ENCODE measurements around the gene MAP3K12.
"Not testable (repeated sequence)": the region's sequence is repeated elsewhere in the genome, so short reads cannot be mapped to it uniquely, and the experiment has no call there.

Gene MAP3K12

DNA sequence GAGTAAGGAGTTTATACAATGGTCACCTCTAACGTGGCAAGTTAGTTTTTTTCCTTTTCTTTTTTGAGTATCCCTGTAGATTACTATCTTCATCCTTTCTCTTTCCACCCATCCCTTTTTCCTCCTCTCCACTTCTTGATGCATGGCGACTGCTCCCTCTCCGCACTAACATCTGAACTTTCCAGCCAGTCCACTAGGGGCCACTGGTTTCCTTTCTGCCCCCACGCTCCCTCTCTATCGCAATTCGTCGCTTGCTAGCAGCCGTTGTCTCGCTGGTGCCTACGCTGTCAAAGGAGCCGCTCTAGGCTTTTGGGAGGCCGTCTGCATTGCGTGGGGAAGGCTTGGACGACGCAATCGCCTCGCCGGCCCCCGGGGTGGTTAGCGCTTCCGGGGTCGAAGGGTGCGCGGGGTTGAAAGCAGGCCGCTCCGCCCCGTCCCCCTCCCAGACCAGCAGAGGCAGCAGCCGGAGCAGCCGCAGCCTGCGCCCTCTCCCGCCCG lies 47.5 kb downstream of the MAP3K12 start, which contains the start of gene PCBP2:
TSS of gene PCBP2 (plus strand) at position 442 of the 498 bp plus-strand sequence. CDS start 2,699 bp downstream, outside the sequence.
- Histone ChIP-seq H3K9ac (peak within 1 kb of the TSS; percentile 92), H3K4me2 (ENCODE audit: low read length) (peak within 1 kb of the TSS; percentile 42), H3K36me3 (ENCODE audit: control insufficient read depth, insufficient read depth, low read length) (no peaks in the 10 kb centered on the region), H3K4me1 (peaks cover 17% of the 10 kb centered on the region), H3K79me2 (peaks cover 32% of the 10 kb centered on the region), H3K4me3 (ENCODE audit: low read depth, low read length) (peak within 1 kb of the TSS; percentile 92), H3K27me3 (ENCODE audit: control insufficient read depth, insufficient read depth, low read length) (no peaks in the 10 kb centered on the region), H3K27ac (peak within 1 kb of the TSS; percentile 95), H2AFZ (peak within 1 kb of the TSS; percentile 53), H3K9me3 (ENCODE audit: control insufficient read depth, low read length) (no peaks in the 10 kb centered on the region)
- TF ChIP-seq CTCF (IDR thresholded peaks at IDR 0.05) = peak; percentile 91

DNA sequence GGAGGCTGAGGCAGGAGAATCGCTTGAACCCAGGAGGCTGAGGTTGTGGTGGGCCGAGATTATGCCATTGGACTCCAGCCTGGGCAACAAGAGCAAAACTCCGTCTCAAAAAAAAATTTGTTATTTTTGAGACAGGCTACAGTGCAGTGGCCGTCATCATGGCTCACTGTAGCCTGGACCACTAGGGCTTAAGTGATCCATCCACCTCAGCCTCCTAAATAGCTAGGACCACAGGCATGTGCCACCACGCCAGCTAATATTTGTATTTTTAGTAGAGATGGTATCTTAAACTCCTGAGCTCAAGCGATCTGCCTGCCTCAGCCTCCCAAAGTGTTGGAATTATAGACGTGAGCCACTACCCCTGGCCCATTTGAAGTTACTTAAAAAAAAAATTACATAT lies 48.3 kb downstream of the MAP3K12 start:
- no peaks in the 10 kb centered on the region for H3K9me3 ChIP-seq (ENCODE audit: control insufficient read depth, low read length)
- no peaks in the 10 kb centered on the region for H3K27me3 ChIP-seq (ENCODE audit: control insufficient read depth, insufficient read depth, low read length)
- no peak for TF ChIP-seq CTCF (IDR thresholded peaks at IDR 0.05)
- peaks cover 17% of the 10 kb centered on the region for H3K4me1 ChIP-seq
- no peak overlapping the region for H3K27ac ChIP-seq
- H3K4me2 ChIP-seq (ENCODE audit: low read length) = no peak overlapping the region
- no peak overlapping the region for H3K4me3 ChIP-seq (ENCODE audit: low read depth, low read length)
- H2AFZ ChIP-seq = no peak overlapping the region
- H3K9ac ChIP-seq = no peak overlapping the region
- H3K79me2 ChIP-seq = peaks cover 31% of the 10 kb centered on the region
- H3K36me3 ChIP-seq (ENCODE audit: control insufficient read depth, insufficient read depth, low read length) = no peaks in the 10 kb centered on the region

DNA sequence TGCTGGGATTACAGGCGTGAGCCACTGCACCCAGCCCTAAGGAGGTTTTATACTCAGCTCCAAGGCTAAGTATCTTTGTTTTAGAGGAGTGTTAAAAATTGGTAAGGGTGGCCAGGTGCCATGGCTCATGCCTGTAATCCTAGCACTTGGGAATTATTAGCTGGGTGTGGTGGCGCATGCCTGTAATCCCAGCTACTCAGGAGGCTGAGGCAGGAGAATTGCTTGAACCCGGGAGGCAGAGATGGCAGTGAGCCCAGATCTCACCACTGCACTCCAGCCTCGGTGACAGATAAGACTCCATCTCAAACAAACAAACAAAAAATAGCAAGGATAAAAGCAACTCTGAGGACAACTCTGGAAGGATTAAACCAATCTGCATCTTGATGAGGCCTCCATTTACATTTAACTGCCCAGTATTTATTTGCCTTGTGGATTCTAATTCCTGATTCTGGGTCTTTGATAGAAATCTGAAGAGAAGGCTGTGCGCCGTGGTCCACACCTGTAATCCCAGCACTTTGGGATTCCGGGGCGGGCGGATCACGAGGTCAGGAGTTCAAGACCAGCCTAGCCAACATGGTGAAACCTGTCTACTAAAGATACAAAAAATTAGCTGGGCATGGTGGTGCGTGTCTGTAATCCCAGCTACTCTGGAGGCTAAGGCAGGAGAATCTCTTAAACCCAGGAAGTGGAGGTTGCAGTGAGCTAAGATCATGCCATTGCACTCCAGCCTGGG lies 54.5 kb downstream of the MAP3K12 start:
- not testable (repeated sequence) for H3K9ac ChIP-seq; H3K79me2 ChIP-seq; H3K9me3 ChIP-seq (ENCODE audit: control insufficient read depth, low read length); H3K27ac ChIP-seq; H3K27me3 ChIP-seq (ENCODE audit: control insufficient read depth, insufficient read depth, low read length); H3K4me2 ChIP-seq (ENCODE audit: low read length); H2AFZ ChIP-seq; H3K4me3 ChIP-seq (ENCODE audit: low read depth, low read length); H3K4me1 ChIP-seq; H3K36me3 ChIP-seq (ENCODE audit: control insufficient read depth, insufficient read depth, low read length)

GRCh38 chr12:53443955-53444354 lies 55.3 kb downstream of the MAP3K12 start:
- Histone ChIP-seq H3K9ac (no peak overlapping the region), H3K27ac (no peak overlapping the region), H2AFZ (no peak overlapping the region), H3K4me2 (ENCODE audit: low read length) (no peak overlapping the region), H3K79me2 (no peaks in the 10 kb centered on the region), H3K4me1 (peaks cover 3% of the 10 kb centered on the region), H3K4me3 (ENCODE audit: low read depth, low read length) (no peak overlapping the region), H3K36me3 (ENCODE audit: control insufficient read depth, insufficient read depth, low read length) (no peaks in the 10 kb centered on the region), H3K27me3 (ENCODE audit: control insufficient read depth, insufficient read depth, low read length) (no peaks in the 10 kb centered on the region), H3K9me3 (ENCODE audit: control insufficient read depth, low read length) (no peaks in the 10 kb centered on the region)
- TF ChIP-seq CTCF (IDR thresholded peaks at IDR 0.05) = no peak

DNA sequence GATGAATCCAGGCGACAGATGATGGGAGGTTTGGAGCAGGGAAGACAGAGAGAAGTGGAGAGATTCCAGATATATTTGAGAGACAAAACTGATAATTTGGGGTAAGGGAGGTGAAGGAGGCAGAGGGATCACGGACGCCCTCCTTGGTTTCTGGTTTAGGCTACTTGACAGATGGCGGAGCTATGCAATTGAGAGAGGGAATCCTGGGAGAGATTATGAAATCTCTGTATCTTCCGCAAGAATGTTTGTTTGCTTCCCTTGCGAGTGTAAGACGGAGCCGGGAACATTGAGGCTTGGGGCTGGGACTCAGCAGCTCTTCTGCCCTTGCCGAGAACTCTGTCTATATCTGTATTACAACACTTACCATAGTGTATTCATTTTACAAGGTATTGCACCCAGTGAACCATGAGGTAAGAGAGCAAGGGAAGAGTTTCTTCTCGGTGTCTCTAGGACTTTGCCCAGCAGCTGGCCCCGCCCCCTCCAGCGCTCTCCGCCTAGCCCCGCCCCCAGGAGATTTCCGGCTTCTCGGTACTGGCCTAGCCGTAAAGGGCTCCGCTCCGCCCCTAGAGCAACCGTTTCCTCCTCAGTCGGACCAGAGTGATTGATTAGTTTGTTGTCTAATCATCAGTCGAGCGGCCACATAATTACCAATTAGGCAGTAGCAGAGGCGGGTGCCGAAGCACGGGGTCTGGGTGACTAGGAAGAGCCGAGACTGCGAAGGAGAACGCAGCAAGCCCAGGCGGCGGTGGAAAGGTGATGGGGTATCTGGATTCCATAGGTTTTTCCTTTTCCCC lies 58.0 kb downstream of the MAP3K12 start, which contains the start of gene PRR13:
TSS of gene PRR13 (plus strand) at position 695 of the 794 bp plus-strand sequence. CDS start 981 bp downstream, outside the sequence.
- Histone ChIP-seq H3K4me1 (peaks cover 3% of the 10 kb centered on the region), H3K27me3 (ENCODE audit: control insufficient read depth, insufficient read depth, low read length) (no peaks in the 10 kb centered on the region), H3K9me3 (ENCODE audit: control insufficient read depth, low read length) (no peaks in the 10 kb centered on the region), H3K36me3 (ENCODE audit: control insufficient read depth, insufficient read depth, low read length) (no peaks in the 10 kb centered on the region), H3K4me2 (ENCODE audit: low read length) (peak within 1 kb of the TSS; percentile 97), H2AFZ (peak within 1 kb of the TSS; percentile 80), H3K27ac (peak within 1 kb of the TSS; percentile 87), H3K79me2 (no peaks in the 10 kb centered on the region), H3K9ac (peak within 1 kb of the TSS; percentile 56), H3K4me3 (ENCODE audit: low read depth, low read length) (peak within 1 kb of the TSS; percentile 99)
- no peak for TF ChIP-seq CTCF (IDR thresholded peaks at IDR 0.05)

- H3K4me1 ChIP-seq; H3K79me2 ChIP-seq; H3K27me3 ChIP-seq (ENCODE audit: control insufficient read depth, insufficient read depth, low read length); H3K9me3 ChIP-seq (ENCODE audit: control insufficient read depth, low read length); H3K4me2 ChIP-seq (ENCODE audit: low read length); H3K27ac ChIP-seq; H3K9ac ChIP-seq; H3K4me3 ChIP-seq (ENCODE audit: low read depth, low read length); H2AFZ ChIP-seq; H3K36me3 ChIP-seq (ENCODE audit: control insufficient read depth, insufficient read depth, low read length): not testable (repeated sequence)
Observed at GRCh38 chr12:53439582-53439981, 59.7 kb downstream of the MAP3K12 start.

GRCh38 chr12:53435326-53435725 lies 63.9 kb downstream of the MAP3K12 start:
- not testable (repeated sequence) for H3K27me3 ChIP-seq (ENCODE audit: control insufficient read depth, insufficient read depth, low read length); H3K27ac ChIP-seq; H3K79me2 ChIP-seq

More at GRCh38 chr12:53435326-53435725, 63.9 kb downstream of the MAP3K12 start:
- H3K4me3 ChIP-seq (ENCODE audit: low read depth, low read length); H3K9ac ChIP-seq; H2AFZ ChIP-seq; H3K9me3 ChIP-seq (ENCODE audit: control insufficient read depth, low read length); H3K36me3 ChIP-seq (ENCODE audit: control insufficient read depth, insufficient read depth, low read length); H3K4me1 ChIP-seq; H3K4me2 ChIP-seq (ENCODE audit: low read length): not testable (repeated sequence)

Data from parathyroid adenoma (tissue), 2 donors.